NK-92 (cell line): ENCODE measurements around the gene HIVEP3.

Experiments used
- DNase-seq: peaks from one replicate; lab custom pipeline; 2025; ENCODE audit not compliant: unreplicated experiment; lab: John Stamatoyannopoulos, UW

The HIVEP3 gene

GRCh38 chr1:41621791-41622190 is 296.9 kb downstream of the HIVEP3 start:
- no peak for DNase-seq

- DNase-seq: no peak
These were observed 297.5 kb downstream of the HIVEP3 start for GRCh38 chr1:41621256-41621655.

- no peak for DNase-seq
These were observed 298.2 kb downstream of the HIVEP3 start for GRCh38 chr1:41620365-41621169.

GRCh38 chr1:41619511-41620364 is 299.0 kb downstream of the HIVEP3 start:
- no peak for DNase-seq

- no peak for DNase-seq
These were observed 299.9 kb downstream of the HIVEP3 start for GRCh38 chr1:41618871-41619270.

- DNase-seq: no peak
These were observed 300.5 kb downstream of the HIVEP3 start for GRCh38 chr1:41618066-41618825.

GRCh38 chr1:41617336-41617735 is 301.4 kb downstream of the HIVEP3 start:
- DNase-seq: no peak

GRCh38 chr1:41616563-41616962 is 302.2 kb downstream of the HIVEP3 start:
- DNase-seq: no peak

GRCh38 chr1:41615981-41616380 is 302.7 kb downstream of the HIVEP3 start:
- no peak for DNase-seq

GRCh38 chr1:41615316-41615715 is 303.4 kb downstream of the HIVEP3 start:
- DNase-seq: no peak

GRCh38 chr1:41614818-41615217 is 303.9 kb downstream of the HIVEP3 start:
- DNase-seq: no peak

GRCh38 chr1:41613689-41614574 is 304.8 kb downstream of the HIVEP3 start:
- DNase-seq: no peak

GRCh38 chr1:41612953-41613352 is 305.8 kb downstream of the HIVEP3 start:
- DNase-seq: no peak

GRCh38 chr1:41611932-41612450 is 306.7 kb downstream of the HIVEP3 start:
- DNase-seq: no peak

- no peak for DNase-seq
These were observed 307.4 kb downstream of the HIVEP3 start for GRCh38 chr1:41611068-41611931.

- no peak for DNase-seq
These were observed 308.4 kb downstream of the HIVEP3 start for GRCh38 chr1:41610361-41610760.

GRCh38 chr1:41609166-41609883 is 309.4 kb downstream of the HIVEP3 start:
- no peak for DNase-seq

GRCh38 chr1:41608211-41608610 is 310.5 kb downstream of the HIVEP3 start:
- no peak for DNase-seq

- DNase-seq: no peak
These were observed 310.9 kb downstream of the HIVEP3 start for GRCh38 chr1:41607808-41608207.
